GM21381 (cell line): ENCODE data around the gene MCF2L.
"Not testable (repeated sequence)": the region's sequence is repeated elsewhere in the genome, so short reads cannot be mapped to it uniquely, and the experiment has no call there.

Source experiments
- ATAC-seq: cut with Tn5 transposase; IDR thresholded peaks from one replicate; pipeline ENCODE4 v1.9.1; 2021; ENCODE audit warnings: mild to moderate bottlenecking, moderate library complexity; ENCODE audit not compliant: unreplicated experiment

Gene MCF2L, protein sequence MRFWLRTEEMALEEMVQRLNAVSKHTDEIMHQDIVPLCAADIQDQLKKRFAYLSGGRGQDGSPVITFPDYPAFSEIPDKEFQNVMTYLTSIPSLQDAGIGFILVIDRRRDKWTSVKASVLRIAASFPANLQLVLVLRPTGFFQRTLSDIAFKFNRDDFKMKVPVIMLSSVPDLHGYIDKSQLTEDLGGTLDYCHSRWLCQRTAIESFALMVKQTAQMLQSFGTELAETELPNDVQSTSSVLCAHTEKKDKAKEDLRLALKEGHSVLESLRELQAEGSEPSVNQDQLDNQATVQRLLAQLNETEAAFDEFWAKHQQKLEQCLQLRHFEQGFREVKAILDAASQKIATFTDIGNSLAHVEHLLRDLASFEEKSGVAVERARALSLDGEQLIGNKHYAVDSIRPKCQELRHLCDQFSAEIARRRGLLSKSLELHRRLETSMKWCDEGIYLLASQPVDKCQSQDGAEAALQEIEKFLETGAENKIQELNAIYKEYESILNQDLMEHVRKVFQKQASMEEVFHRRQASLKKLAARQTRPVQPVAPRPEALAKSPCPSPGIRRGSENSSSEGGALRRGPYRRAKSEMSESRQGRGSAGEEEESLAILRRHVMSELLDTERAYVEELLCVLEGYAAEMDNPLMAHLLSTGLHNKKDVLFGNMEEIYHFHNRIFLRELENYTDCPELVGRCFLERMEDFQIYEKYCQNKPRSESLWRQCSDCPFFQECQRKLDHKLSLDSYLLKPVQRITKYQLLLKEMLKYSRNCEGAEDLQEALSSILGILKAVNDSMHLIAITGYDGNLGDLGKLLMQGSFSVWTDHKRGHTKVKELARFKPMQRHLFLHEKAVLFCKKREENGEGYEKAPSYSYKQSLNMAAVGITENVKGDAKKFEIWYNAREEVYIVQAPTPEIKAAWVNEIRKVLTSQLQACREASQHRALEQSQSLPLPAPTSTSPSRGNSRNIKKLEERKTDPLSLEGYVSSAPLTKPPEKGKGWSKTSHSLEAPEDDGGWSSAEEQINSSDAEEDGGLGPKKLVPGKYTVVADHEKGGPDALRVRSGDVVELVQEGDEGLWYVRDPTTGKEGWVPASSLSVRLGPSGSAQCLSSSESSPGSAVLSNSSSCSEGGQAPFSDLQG

GRCh38 chr13:112968910-112969691, at the start of gene MCF2L:
Gene MCF2L, plus strand, starts transcription at chr13:112969214. Its CDS starts 166 bp downstream, at chr13:112969380.
- ATAC-seq, result no peak

DNA sequence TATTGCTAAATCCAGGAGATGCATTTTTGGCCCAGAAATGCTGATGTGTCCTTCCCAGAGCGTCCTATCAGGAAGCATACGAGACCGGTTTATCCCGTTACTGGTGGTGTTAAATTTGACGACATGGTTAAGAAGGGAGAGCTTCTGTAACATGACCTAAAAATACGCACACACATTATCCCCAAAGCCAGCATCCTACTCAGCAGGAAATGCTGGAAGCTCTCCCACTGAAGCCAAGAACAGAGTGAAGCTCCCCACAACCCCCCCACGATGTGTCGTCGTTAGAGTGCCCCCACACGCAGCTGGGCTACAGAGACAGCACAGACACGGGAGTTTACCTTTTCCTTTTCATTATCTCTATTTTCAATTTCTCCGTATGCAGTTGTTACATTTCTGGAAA, 45.1 kb upstream of the MCF2L start:
- no peak for ATAC-seq

GRCh38 chr13:112924365-112924764, 44.6 kb upstream of the MCF2L start:
- no peak for ATAC-seq

DNA sequence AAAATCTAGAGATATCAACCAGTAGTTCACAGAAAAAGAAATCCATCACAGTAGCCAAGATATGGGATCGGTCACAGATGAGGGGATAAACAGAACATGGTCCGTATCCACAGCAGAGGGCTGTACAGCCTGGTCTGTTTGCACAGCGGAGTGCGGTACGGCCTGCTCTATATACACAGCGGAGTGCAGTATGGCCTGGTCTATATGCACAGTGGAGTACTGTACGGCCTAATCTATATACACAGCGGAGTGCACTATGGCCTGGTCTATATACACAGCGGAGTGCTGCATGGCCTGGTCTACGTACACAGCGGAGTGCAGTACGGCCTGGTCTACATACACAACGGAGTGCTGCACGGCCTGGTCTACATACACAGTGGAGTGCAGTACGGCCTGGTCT, 43.0 kb upstream of the MCF2L start:
- no peak for ATAC-seq

GRCh38 chr13:112926993-112927392, 42.0 kb upstream of the MCF2L start:
- no peak for ATAC-seq

GRCh38 chr13:112928020-112928971, 40.7 kb upstream of the MCF2L start:
- no peak for ATAC-seq

- ATAC-seq, result no peak
Observed at GRCh38 chr13:112928972-112929782, 39.8 kb upstream of the MCF2L start.

- no peak for ATAC-seq
Observed at GRCh38 chr13:112929783-112930055, 39.3 kb upstream of the MCF2L start.

DNA sequence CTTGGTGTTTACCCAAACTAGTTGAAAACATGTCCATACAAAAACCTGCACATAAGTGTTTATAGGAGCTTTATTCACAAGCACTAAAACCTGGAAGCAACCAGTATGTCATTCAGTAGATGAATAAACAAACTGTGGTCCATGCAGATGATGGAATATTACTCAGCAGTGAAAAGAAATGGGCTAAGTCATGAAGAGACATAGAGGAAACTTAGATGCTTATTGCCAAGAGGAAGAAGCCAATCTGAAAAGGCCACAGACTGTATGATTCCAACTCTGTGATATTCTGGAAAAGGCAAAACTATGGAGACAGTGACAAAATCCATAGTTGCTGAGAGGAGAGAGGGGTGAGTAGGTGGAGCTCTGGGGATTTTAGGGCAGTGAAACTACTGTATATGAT, 38.8 kb upstream of the MCF2L start:
- no peak for ATAC-seq

GRCh38 chr13:112931028-112931934, 37.7 kb upstream of the MCF2L start:
- no peak for ATAC-seq

DNA sequence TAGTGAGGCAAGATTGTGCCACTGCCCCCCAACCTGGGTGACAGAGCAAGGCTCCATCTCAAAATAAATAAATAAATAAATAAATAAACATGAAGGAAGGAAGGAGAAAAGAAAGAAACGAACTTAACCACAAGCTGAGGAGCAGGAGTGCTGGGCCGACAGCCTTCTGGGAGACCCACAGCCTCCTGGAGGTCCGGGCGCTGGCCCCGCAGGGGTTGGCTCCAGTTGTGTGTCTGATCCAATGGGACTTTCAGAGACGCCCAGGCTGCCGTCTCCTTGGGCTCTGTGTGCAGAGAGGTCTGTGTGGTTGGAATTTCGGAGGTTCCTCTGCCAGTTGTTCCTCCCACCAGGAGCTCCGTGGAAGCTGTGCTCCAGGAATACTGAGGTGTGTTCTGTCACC, 36.0 kb upstream of the MCF2L start:
- no peak for ATAC-seq

GRCh38 chr13:112933649-112934048, 35.4 kb upstream of the MCF2L start:
- no peak for ATAC-seq

- ATAC-seq, result no peak
Observed at GRCh38 chr13:112934078-112934477, 34.9 kb upstream of the MCF2L start.

GRCh38 chr13:112938680-112939079, 30.3 kb upstream of the MCF2L start:
- ATAC-seq, result no peak

DNA sequence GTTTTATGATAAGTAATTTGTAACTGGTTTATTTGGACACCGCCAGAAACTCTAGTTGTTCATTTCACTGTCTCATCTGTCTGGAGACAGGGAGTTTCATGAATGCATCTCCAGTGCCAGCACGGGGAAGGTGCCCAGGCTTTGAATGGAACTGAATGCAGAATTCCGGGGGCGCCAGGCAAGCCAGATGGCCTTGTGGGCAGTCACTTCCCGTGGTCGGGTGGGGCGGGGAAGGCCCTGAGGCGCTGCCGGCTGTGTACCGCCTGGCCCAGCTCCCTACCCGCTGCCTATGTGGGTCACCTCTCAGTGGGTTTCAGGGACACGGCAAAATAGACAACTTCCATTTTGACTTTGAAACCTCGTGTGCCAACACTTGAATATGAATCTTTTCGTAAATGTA, 28.8 kb upstream of the MCF2L start:
- ATAC-seq, result no peak

DNA sequence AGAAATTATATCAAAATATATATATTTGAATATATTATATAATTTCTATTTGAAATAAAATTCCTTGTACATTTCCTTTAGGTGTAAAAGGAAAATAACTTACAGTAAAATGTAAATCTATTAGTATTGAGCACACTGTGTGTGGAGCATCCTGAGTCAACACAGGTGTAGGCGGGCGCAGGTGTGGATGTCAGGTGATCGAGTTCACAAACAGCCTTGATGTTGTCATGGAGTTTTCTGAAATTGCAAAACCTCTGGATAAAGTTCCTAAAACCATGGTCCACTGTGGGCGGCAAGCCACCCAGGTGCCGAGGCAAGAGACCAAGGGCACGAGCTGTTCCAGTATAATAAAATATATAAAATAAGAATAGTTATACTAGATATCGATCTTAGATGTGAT, 27.7 kb upstream of the MCF2L start:
- ATAC-seq, result no peak

DNA sequence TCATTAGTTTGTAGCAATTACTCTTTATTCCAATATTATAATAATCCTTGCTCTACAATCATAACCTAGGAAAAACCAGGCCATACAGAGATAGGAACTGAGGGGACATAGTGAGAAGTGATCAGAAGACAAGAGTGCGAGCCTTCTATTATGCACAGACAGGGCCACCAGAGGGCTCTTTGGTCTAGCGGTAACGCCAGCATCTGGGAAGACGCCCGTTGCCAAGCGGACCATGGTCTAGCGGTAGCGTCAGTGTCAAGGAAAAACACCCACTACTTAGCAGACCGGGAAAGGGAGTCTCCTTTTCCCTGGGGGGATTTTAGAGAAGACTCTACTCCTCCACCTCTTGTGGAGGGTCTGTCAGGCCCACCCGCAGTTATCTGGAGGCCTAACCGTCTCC, 27.2 kb upstream of the MCF2L start:
- ATAC-seq, result not testable (repeated sequence)
